HuH-7 (cell line): ENCODE measurements around the gene ARL9.
A peak's percentile ranks its signal among the peaks of the same experiment; 100 is the strongest.

ENCODE experiments used
- DNase-seq: peaks from one replicate; pipeline ENCODE4 v3.0.0; 2011; ENCODE audit warnings: low spot score

ARL9 gene, protein sequence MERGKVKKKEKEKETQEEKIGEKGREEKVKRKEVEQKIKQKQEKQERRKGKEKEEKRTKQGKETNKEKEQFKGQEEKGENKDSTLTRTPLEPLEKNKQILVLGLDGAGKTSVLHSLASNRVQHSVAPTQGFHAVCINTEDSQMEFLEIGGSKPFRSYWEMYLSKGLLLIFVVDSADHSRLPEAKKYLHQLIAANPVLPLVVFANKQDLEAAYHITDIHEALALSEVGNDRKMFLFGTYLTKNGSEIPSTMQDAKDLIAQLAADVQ

DNA sequence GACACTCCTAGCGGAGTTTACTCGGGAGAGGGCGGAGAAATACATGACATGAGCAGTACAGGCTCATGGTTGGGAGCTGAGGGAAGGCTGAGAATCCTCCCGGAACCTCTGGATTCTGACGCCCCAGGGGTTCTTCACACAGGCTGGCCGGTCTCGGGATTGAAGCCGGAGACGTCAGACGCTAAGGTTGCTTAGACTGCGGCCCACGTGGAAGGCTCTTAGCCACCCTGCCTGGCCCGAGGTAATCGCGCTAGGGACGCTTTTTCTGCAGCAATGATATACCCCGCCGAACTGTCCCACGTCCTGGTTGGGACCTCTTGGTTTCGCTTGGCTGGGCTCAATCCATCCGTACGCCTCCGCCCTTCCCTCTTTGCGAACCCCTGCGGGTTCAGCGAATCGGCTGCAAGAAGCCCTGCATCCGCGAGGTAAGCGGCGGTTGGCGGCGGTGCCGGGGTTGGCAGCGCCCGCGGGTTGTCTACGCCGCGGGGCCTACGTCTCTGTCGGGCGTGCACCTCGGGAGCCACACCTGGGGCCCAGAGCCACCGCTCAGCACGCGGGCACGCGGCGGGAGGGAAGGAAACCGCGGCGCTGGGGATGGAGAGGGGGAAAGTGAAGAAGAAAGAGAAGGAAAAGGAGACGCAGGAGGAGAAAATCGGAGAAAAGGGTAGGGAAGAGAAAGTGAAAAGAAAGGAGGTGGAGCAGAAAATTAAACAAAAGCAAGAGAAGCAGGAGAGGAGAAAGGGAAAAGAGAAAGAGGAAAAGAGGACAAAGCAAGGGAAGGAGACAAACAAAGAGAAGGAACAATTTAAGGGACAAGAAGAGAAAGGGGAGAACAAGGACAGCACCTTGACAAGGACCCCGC is at the start of gene ARL9:
Gene ARL9 (plus strand): TSS at position 523 of the 862 bp plus-strand sequence. CDS start 72 bp downstream, at position 595.
- no peak for DNase-seq

DNA sequence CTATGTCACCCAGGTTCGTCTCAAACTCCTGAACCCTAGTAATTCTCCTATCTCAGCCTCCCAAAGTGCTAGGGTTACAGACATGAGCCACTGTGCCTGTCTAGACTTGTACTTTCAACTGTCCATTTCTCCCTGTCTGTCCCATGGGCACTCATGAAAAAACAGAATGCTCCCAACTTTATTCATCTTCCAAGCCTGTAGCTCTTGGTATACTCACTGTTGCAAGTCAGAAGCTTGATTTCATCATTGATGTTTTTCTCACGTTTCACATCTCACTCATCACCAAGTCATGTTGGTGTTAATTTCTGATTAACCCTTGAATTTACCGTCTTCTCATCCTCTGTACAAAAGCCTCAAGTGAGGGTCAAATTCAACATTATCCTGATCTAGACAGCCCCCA is 45.5 kb upstream of the ARL9 start:
- DNase-seq, result no peak

DNA sequence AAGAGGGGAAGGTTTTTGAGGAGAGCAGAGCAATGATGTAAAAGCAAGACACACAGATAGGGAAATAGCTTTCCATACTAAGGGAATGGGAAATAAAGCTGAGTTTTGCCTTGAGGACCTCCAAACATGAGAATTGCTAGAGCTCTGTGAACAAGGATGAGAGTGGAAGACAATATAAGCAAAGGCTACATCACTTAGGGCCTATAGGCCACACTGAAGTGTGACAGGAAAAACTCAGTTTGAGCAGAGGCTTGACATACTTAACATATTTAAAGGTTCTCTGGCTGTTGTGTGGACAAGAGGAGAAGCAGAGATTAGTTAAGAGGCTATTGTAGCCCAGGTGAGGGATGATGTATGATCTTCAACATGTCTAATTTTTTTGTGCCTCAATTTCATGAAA is 43.4 kb upstream of the ARL9 start:
- DNase-seq, result no peak

DNA sequence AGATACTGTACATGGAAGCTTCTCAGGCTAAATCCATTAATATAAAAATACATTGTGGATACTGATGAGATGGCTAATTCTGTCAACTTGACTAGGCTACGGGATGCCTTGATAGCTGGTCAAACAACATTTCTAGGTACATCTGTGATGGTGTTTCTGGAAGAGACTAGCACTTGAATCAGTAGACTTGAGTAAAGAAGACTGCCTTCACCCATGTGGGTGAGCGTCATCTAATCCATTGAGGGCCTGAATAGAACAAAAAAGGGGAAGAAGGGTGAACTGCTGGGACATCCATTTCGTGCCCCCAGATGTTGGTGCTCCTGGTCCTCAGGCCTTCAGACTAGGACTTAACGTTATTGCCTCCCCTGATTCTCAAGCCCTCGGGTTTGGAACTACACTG is 41.9 kb upstream of the ARL9 start:
- DNase-seq, result no peak

DNA sequence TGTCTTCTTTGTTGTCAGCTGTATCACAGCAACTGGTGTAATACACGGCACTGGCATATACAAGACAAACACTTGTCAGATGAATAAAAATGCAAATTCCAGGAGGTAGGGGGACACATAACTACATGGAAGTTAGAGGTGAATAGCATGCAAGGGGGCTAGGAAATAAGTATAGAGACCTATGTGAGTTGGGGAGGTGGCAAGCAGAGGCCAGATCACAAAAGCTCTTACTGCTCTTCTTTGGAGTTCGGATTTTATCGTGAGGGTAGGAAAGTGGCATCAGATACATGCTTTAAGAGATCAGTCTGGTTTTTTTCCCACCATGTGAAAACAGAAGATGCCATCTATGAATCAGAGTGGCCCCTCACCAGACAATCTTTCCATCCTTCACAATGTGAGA is 41.0 kb upstream of the ARL9 start:
- no peak for DNase-seq

DNA sequence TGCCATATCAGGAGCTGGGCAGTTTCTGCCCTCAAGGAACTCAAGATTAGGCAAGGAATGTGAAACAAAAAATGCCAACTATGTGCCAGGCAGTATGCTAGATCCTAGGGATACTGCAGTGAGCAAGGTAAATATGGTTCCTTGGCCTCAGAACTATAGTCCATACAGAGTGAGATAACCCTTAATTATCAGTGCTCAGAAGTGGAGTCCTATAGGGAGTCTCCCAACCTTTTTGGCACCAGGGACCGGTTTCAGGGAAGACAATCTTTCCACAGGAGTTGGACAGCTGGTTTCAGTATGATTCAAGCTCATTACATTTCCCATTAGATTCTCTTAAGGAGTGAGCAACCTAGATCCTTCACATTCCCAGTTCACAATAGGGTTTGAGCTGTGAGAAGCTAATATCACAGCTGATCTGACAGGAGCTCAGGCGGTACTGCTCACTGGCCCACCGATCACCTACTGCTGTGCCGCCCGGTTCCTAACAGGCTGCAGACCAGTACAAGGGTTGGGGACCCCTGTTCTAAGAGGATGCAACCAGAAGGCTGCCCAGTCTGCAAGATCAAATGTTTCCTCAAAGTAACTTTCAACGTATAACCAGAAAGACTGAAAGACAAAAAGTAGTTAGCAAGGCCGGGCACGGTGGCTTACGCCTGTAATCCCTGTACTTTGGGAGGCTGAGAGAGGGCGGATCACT is 39.8 kb upstream of the ARL9 start:
- DNase-seq, result no peak

DNA sequence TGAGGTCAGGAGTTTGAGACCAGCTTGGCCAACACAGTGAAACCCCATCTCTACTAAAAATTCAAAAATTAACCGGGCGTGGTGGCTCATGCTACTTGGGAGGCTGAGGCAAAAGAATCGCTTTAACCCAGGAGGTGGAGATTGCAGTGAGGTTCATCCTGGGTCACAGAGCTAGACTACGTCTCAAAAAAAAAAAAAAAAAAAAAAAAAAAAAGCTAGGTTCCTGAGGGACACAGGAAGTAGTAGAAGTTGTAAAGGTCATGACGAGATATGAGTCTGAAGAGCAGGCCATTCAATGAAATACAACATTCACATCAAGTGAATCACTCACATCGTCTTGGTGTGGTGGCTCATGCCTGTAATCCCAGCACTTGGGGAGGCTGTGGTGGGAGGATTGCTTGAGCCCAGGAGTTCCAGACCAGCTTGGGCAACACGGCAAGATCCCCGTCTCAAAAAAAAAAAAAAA is 39.3 kb upstream of the ARL9 start:
- peak; percentile 26 for DNase-seq

DNA sequence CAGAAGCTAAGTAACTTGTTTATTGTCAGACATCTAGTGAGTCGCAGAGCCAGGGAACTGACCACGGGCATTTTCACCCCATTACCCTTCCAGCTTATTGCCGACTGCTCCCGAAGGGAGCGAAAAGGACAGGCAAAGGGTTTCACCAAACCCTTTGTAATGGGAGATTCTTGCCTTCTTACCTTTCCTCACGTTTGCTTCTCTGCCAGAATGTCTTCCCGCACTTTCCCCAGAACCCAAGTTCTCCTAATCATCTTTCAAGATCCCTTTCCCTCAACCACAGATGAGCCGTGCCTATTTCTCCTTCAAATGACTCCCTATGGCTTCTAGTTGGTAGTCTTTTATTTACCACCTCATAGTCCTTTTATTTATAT is 38.7 kb upstream of the ARL9 start:
- DNase-seq, result no peak

DNA sequence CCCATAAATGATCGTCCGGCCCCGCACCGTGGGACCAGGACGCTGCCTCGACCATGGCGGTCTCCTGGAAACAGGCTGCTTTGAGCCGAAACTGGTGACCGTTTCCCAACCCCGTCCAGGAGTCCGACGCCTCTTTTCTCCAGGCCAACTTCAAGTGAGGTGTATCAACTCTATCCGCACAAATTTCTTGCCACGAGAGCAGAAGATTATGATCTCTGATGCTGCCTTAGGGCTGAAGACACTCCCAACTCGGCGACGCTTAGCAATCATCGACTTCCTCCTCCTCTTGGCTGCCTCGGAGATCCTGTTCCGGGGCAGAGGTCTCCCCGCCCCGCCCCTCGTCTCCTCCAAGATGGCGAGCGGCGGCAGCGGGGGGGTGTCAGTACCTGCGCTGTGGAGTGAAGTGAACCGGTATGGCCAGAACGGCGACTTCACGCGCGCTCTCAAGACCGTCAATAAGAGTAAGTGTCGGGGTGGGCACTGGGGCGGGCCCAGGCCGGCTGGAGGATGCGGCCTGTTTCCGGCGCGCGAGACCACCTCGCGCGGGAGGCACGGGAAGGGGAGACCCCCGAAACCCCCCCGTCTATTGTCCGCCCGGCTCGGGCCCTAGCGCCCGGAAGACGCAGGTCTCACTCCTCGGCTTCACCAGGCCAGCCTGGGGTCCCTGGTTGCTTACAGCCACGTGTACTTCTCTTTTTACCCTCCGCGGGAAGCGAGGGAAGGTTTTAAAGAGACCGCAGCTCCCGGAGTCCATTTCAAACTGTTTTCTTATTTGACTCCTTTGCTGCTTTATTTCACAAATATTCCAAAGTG is 38.1 kb upstream of the ARL9 start, which contains the start of gene SRP72:
Gene SRP72 (plus strand): TSS at position 334 of the 813 bp plus-strand sequence. CDS start 19 bp downstream, at position 353.
- DNase-seq, result peak; percentile 76

DNA sequence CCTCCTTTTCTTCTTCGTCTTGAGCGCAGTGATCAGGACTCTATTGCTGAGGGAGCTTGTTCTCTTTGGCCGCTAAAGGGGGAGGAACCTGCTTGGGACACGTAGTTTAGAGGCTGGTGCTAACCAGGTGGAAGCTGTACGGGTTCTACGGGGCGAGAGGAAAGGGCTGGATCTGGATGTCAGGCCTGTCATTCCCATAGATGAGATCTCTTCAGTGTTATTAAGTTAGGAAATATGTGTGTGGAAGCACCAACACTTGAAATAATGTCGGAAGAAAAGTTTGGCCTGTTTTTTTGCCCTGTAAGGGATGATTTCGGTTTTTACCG is 37.5 kb upstream of the ARL9 start:
- peak; percentile 37 for DNase-seq

DNA sequence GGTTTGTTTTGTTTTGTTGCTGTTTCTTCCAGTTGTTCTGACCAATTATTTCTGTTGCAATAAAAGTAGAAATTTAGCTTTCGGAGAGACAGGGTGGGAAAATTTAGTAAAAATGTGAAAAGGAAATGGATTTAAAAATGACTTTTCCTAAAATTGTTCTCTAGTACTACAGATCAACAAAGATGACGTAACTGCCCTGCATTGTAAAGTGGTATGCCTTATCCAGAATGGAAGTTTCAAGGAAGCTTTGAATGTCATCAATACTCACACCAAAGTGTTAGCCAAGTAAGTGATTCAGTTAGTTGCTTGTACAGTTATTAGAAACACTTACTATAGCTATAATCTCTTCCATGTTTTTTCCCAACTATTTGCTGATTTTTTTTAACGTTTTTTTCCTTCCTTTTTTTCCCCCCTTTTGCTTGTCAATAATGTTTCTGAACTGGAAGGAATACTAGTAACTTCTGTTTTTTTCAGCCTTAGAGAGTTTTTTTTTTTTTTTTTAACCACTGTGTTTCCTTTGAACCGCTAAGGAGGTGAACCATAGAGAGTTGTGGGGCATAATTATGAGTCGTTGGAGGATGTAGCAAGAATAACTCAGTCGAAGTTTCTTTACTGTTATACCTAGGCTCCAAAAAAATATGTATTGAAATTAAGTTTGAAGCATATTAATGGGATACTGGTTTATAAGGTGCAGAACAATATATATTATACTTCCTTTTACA is 35.9 kb upstream of the ARL9 start:
- no peak for DNase-seq

DNA sequence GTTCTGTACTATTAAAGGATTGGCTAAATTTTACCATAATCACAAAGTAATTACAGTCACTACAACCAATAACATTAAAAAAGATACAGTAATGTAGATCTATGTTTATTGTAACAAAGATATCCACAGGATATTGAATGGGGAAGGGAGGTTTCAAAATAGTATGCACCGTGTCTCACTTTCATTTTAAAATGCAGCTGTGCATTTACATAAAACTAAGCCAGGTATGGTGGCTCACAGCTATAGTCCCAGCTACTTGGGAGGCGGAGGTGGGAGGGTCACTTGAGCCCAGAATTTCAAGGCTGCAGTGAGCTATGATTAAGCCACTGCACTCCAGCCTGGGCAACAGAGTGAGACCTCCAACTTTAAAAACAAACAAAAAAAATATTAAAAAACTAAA is 29.7 kb upstream of the ARL9 start:
- DNase-seq, result no peak

DNA sequence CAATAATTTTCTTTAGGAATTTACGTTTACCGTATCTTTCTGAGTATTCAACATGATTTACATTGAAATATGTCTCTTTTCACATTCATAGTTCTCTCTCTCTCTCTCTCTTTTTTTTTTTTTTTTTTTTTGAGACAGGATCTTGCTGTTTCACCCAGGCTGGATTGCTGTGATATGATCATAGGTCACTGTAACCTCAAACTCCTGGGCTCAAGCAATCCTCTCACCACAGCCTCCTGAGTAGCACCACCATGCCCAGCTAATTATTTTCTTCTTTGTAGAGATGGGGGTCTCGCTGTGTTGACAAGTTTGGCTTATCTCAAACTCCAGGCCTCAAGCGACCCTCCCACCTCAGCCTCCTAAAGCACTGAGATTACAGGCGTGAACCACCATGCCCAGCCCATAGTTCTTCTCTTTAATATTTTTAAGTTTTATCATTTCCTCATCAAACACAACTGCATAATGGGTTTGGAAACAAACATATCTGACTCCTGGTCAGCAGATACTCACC is 28.3 kb upstream of the ARL9 start:
- DNase-seq, result no peak

DNA sequence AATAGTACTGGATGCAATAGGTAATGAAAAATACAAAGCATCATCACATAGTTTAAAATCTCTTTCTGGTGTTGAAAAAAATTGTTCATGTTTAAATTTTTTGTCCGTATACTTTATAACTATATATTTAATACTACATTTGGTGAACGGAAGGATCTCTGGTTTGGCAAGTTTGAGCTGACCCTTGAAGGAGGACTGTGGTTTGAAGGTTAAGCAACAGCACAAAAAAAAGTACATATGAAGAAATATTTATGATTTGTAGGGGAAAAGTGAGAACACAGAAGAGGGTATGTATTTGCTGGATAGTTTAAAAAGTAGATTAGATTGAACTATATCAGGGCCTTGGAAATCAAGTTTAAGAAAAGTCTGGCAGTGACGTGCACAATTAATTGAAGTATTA is 24.9 kb upstream of the ARL9 start:
- no peak for DNase-seq

DNA sequence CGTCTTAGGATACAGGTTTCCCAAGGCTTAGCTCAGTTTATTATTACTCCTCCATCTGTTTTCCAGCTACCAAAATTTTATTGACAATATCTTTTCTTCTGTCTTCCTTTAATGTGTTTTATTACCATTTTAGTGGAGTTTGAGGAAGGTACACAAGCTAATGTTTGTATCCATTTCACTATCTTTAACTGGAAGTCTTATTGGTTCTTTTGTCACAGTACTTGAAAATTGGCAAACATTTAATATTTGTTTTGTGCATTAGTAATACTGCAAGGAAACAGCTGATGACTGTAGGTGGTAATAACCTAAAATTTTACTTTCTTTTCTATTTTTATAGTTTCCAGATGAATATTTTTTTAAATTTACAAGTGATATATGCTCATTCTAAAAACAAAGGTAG is 9.3 kb upstream of the ARL9 start:
- no peak for DNase-seq

DNA sequence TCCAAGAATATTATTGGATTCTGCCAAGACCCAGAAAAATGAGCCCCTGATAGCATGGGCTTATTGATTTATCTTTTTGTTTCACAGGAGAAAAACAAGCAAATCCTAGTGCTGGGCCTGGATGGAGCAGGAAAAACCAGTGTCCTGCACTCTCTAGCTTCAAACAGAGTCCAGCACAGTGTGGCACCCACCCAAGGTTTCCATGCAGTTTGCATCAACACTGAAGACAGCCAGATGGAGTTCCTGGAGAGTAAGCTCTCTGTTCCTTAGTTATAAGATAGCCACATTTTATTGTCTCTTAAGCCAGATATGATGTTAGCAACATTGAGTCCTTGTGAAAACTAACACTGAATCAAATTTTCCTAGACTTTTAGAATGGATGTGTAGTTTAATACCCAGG is 5.5 kb downstream of the ARL9 start:
- no peak for DNase-seq

DNA sequence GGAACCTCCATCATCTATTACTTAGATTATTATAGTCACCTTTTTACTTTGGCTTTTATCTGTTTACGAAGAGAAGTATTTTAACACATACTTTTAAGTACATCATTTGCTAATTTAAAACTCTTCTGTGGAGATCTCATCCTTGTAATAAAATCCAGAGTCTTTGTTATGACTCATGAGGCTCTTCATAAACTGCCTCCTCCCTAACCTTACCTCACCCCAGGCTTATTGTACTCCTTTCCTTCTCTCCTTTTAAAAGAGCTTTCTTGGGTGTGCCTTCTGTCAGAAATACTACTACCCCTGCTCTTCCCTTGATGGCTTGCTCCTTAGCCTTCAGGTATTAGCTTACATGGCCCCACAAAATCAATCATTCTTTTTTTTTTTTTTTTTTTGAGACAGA is 6.6 kb downstream of the ARL9 start:
- no peak for DNase-seq

DNA sequence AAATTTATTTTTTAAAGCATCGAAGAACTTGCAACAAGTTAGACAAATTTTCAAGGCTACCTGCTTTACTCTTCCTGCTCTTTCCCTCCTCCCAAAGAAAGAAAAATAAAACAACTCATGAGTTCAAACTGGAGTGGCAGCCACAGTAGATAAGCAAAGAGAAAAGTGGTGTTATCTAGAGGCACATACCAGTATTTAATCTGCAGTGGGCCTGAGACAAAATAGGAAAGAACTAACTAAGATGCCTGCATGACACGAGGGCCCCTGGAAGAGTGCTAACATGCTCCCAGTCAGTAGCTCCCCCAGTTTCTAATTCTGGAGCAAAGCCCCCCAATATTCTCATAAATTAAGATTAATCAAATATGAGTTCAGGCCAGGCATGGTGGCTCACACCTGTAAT is 7.9 kb downstream of the ARL9 start:
- no peak for DNase-seq

DNA sequence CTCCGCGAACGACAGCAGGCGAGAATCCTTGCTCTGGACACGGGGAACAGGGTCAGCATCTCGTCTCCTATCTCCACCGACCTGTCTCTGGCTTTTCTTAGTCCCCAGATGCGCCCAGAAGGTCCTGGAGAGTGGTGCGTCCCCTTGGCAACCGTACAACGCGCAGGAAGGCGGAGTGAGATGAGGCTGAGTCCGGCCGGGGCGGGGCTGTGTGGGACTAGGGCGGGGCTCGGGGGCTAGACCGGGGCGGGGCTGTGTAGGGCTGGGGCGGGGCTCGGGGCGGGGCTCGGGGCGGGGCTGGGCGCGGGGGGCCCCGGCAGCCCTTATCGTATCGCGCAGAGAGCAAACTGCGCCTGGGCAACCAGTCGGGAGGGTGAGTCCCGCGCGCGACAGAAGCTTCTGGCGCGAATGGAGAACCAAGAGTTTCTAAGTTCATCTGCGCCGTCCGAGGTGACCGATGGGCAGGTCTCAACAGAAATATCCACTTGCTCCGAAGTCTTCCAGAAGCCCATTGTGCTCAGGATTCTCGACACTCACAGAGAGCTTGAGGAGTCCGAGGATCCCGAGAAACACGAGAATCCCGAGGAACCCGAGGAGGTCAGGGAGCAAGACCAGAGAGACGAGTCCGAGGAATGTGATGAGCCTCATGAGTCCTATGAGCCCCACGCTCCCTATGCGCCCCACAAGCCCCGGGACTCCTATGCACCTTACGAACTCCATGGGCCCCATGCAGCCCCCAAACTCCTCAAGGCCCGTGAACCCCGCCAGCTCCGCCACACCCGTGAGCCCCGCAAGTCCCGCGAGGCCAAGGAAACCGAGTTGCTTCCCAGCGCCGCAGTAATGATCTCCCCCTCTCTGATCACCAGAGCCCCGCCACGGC is 24.9 kb downstream of the ARL9 start:
- peak; percentile 63 for DNase-seq

DNA sequence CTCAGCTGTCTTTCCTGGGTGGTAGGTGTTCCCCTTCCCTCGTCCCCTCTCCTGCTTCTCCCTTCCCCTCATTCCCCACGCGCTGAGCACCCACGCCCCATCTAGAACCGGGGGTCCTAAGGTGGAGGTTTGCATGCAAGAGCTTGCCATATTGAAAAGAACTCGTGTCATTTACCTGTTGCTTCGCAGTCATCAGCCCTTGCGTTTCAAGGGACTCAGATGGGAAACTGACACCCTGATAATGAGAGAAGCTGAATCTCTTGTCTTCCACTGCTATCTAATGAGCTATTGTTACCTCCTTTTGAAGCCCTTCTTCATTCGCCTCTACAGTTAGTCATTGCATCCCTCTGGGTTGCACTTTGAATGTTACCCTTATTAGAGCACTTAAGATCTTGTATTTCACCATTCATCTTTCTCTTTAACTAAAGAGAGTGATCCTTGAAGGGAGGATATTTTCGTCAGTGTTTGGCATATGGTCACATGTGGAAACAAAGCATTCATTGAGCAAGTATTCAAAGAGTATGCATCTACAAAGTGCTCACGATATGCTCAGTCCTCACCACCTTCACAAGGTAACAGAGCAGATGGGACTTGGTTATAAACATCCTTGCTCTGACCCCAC is 25.7 kb downstream of the ARL9 start:
- DNase-seq, result no peak
